T follicular helper cell (primary cell): ENCODE measurements around the gene PECR.
"Not testable (repeated sequence)": the region's sequence is repeated elsewhere in the genome, so short reads cannot be mapped to it uniquely, and the experiment has no call there.

Experiments used
- DNase-seq: peaks from one replicate; pipeline ENCODE4 v3.0.0-alpha.2; 2020; ENCODE audit warnings: low read depth

PECR gene

GRCh38 chr2:216002101-216002678 lies 79.4 kb downstream of the PECR start:
- DNase-seq: no peak

- DNase-seq: no peak
Measured at GRCh38 chr2:216001216-216002100, 80.2 kb downstream of the PECR start.

GRCh38 chr2:215998636-215999035 lies 83.0 kb downstream of the PECR start:
- DNase-seq: no peak

GRCh38 chr2:215997219-215997618 lies 84.4 kb downstream of the PECR start:
- no peak for DNase-seq

GRCh38 chr2:215994911-215995310 lies 86.7 kb downstream of the PECR start:
- no peak for DNase-seq

- not testable (repeated sequence) for DNase-seq
Measured at GRCh38 chr2:215988556-215989207, 92.9 kb downstream of the PECR start.
